Erythroblast (primary cell): ENCODE measurements around the gene RNF115.

Experiments
- GATA1 ChIP-seq: IDR thresholded peaks from 2 replicates; pipeline ENCODE4 v1.6.1; 2011; ENCODE audit warnings: low read depth, mild to moderate bottlenecking, control low read depth, low read length, moderate library complexity
- POLR2A ChIP-seq: IDR thresholded peaks from 2 replicates; pipeline ENCODE4 v1.6.1; 2011; ENCODE audit warnings: mild to moderate bottlenecking, low read length

- TF ChIP-seq POLR2A (no peak), GATA1 (no peak)
These were observed 116.6 kb downstream of the RNF115 start, which contains the start of gene PDZK1 for GRCh38 chr1:145707183-145707867.
